Liver (tissue), 9 donors: ENCODE measurements around the gene ULK3. TPM values are rescaled to one million over a fixed set of nuclear protein-coding genes. Genes with fewer than 3 reads are reported as not detected.

Experiments used
- DNase-seq: peaks from one replicate; pipeline ENCODE4 v3.0.0-alpha.2; 2017; ENCODE audit warnings: low spot score
- H3K27ac ChIP-seq, 2 donors: one replicate each; pipeline ENCODE4 v1.7.0; 2013; ENCODE audit warnings: inconsistent platforms in 2 of 2, low read length in 2 of 2, control low read depth in 1 of 2, low read depth in 1 of 2, mild to moderate bottlenecking in 1 of 2
- H3K27me3 ChIP-seq, 4 donors: one replicate each; pipeline versions ENCODE4 v1.6.1 to v1.7.0; 2013; ENCODE audit warnings: low read length in 3 of 4, inconsistent platforms in 1 of 4, mild to moderate bottlenecking in 1 of 4, moderate library complexity in 1 of 4; ENCODE audit not compliant: control insufficient read depth in 4 of 4, insufficient read depth in 4 of 4
- H3K36me3 ChIP-seq, 4 donors: one replicate each; pipeline versions ENCODE4 v1.6.1 to v1.7.0; 2013; ENCODE audit warnings: low read length in 3 of 4, mild to moderate bottlenecking in 3 of 4, low read depth in 1 of 4, moderate library complexity in 1 of 4; ENCODE audit not compliant: control insufficient read depth in 4 of 4, insufficient read depth in 3 of 4
- H3K4me1 ChIP-seq, 4 donors: one replicate each; pipeline versions ENCODE4 v1.6.1 to v1.7.0; 2013; ENCODE audit warnings: low read length in 3 of 4, mild to moderate bottlenecking in 3 of 4, moderate library complexity in 1 of 4; ENCODE audit not compliant: control insufficient read depth in 4 of 4, insufficient read depth in 4 of 4
- H3K4me3 ChIP-seq, 3 donors: one replicate each; pipeline versions ENCODE4 v1.6.1 to v1.7.0; 2013; ENCODE audit warnings: low read length in 3 of 3, control low read depth in 1 of 3, low read depth in 1 of 3, mild to moderate bottlenecking in 1 of 3
- H3K9ac ChIP-seq, 2 donors: one replicate each; pipeline ENCODE4 v1.7.0; 2013; ENCODE audit warnings: low read length in 2 of 2, mild to moderate bottlenecking in 2 of 2, moderate library complexity in 2 of 2, control low read depth in 1 of 2, low read depth in 1 of 2
- H3K9me3 ChIP-seq, 4 donors: one replicate each; pipeline versions ENCODE4 v1.6.1 to v1.7.0; 2013; ENCODE audit warnings: low read length in 3 of 4; ENCODE audit not compliant: control insufficient read depth in 4 of 4
- CTCF ChIP-seq: fragments of 150-350 bp; IDR thresholded peaks from 2 replicates; pipeline ENCODE4 v1.5.1; 2017; ENCODE audit warnings: improper control_type of control experiment, low read depth, low read length; ENCODE audit not compliant: missing input control
- EGR1 ChIP-seq, 2 donors: IDR thresholded peaks; 2 replicates each; pipeline ENCODE4 v1.6.1; 2016 to 2018; ENCODE audit warnings: antibody characterized with exemption in 2 of 2, low read depth in 2 of 2
- FOXA1 ChIP-seq: IDR thresholded peaks from 2 replicates; pipeline ENCODE4 v1.6.1; 2016; ENCODE audit warnings: antibody characterized with exemption
- FOXA2 ChIP-seq: IDR thresholded peaks from 2 replicates; pipeline ENCODE4 v1.6.1; 2016; ENCODE audit warnings: antibody characterized with exemption
- GABPA ChIP-seq, 2 donors: IDR thresholded peaks in 1 of 2; conservative IDR thresholded peaks in 1 of 2; 2 replicates each; pipeline ENCODE4 v1.6.1; 2016; ENCODE audit warnings: antibody characterized with exemption in 2 of 2, mild to moderate bottlenecking in 1 of 2, moderate library complexity in 1 of 2
- HNF4A ChIP-seq, 2 donors: conservative IDR thresholded peaks; 2 replicates each; pipeline ENCODE4 v1.6.1; 2016; ENCODE audit warnings: antibody characterized with exemption in 2 of 2, mild to moderate bottlenecking in 2 of 2
- HNF4G ChIP-seq: IDR thresholded peaks from 2 replicates; pipeline ENCODE4 v1.6.1; 2016; ENCODE audit warnings: antibody characterized with exemption
- JUND ChIP-seq, 2 donors: IDR thresholded peaks; 2 replicates each; pipeline ENCODE4 v1.6.1; 2016; ENCODE audit warnings: antibody characterized with exemption in 2 of 2
- NR2F2 ChIP-seq: IDR thresholded peaks from 2 replicates; pipeline ENCODE4 v1.6.1; 2016; ENCODE audit warnings: antibody characterized with exemption
- RAD21 ChIP-seq, 2 donors: IDR thresholded peaks; 2 replicates each; pipeline ENCODE4 v1.6.1; 2016; ENCODE audit warnings: antibody characterized with exemption in 2 of 2, mild to moderate bottlenecking in 2 of 2
- RXRA ChIP-seq, 2 donors: IDR thresholded peaks; 2 replicates each; pipeline ENCODE4 v1.6.1; 2017 to 2018; ENCODE audit warnings: antibody characterized with exemption in 2 of 2, mild to moderate bottlenecking in 1 of 2
- SP1 ChIP-seq: IDR thresholded peaks from 2 replicates; pipeline ENCODE4 v1.6.1; 2018; ENCODE audit warnings: antibody characterized with exemption, mild to moderate bottlenecking
- TAF1 ChIP-seq: conservative IDR thresholded peaks from 2 replicates; pipeline ENCODE4 v1.6.1; 2016; ENCODE audit warnings: antibody characterized with exemption, mild to moderate bottlenecking
- YY1 ChIP-seq: IDR thresholded peaks from 2 replicates; pipeline ENCODE4 v1.6.1; 2016; ENCODE audit warnings: antibody characterized with exemption, mild to moderate bottlenecking
- WGBS: extraction: QIAGEN DNeasy Blood & Tissue Kit; methylation state at CpG from one replicate; pipeline ENCODE4 v1.1.7; 2013; 5-methylcytosine and 5-hydroxymethylcytosine counted together
- polyA plus RNA-seq, 2 donors: library from polyadenylated mRNA; stranded (reverse) in 1 of 2; unstranded in 1 of 2; fragments of 200-250 nt in 1 of 2; fragments of >200 nt in 1 of 2; fragmentation: Nextera tagmentation in 1 of 2; extraction: Ambion mirVana in 1 of 2; gene quantifications; one replicate each; pipeline versions ENCODE4 v1.2.1 to v1.2.3, GENCODE V29; 2013 to 2015
- total RNA-seq, 2 donors: library from RNA; depleted of rRNA; stranded (reverse); fragments of >200 nt; gene quantifications; one replicate each; pipeline ENCODE4 v1.2.3, GENCODE V29; 2014
- TF ChIP-seq, protein P1 (sequence below): IDR thresholded peaks from 2 replicates; pipeline ENCODE4 v1.6.1; 2016; ENCODE audit warnings: antibody characterized with exemption
- TF ChIP-seq, protein P2 (sequence below): IDR thresholded peaks from 2 replicates; pipeline ENCODE4 v1.6.1; 2016; ENCODE audit warnings: antibody characterized with exemption
- TF ChIP-seq, protein P3 (sequence below): IDR thresholded peaks from 2 replicates; pipeline ENCODE4 v1.6.1; 2016; ENCODE audit warnings: antibody characterized with exemption
- TF ChIP-seq, protein P4 (sequence below): IDR thresholded peaks from 2 replicates; pipeline ENCODE4 v1.6.1; 2016; ENCODE audit warnings: antibody characterized with exemption, mild to moderate bottlenecking
- donor health status: healthy.
- donor health status: healthy.
- donor health status: healthy.
- donor health status: healthy.
- donor health status: healthy.

Gene ULK3, protein sequence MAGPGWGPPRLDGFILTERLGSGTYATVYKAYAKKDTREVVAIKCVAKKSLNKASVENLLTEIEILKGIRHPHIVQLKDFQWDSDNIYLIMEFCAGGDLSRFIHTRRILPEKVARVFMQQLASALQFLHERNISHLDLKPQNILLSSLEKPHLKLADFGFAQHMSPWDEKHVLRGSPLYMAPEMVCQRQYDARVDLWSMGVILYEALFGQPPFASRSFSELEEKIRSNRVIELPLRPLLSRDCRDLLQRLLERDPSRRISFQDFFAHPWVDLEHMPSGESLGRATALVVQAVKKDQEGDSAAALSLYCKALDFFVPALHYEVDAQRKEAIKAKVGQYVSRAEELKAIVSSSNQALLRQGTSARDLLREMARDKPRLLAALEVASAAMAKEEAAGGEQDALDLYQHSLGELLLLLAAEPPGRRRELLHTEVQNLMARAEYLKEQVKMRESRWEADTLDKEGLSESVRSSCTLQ
- total RNA-seq (10 to 100 TPM; 15.4 to 35.5 TPM), polyA plus RNA-seq (10 to 100 TPM; 13.1 to 27.5 TPM)

DNA sequence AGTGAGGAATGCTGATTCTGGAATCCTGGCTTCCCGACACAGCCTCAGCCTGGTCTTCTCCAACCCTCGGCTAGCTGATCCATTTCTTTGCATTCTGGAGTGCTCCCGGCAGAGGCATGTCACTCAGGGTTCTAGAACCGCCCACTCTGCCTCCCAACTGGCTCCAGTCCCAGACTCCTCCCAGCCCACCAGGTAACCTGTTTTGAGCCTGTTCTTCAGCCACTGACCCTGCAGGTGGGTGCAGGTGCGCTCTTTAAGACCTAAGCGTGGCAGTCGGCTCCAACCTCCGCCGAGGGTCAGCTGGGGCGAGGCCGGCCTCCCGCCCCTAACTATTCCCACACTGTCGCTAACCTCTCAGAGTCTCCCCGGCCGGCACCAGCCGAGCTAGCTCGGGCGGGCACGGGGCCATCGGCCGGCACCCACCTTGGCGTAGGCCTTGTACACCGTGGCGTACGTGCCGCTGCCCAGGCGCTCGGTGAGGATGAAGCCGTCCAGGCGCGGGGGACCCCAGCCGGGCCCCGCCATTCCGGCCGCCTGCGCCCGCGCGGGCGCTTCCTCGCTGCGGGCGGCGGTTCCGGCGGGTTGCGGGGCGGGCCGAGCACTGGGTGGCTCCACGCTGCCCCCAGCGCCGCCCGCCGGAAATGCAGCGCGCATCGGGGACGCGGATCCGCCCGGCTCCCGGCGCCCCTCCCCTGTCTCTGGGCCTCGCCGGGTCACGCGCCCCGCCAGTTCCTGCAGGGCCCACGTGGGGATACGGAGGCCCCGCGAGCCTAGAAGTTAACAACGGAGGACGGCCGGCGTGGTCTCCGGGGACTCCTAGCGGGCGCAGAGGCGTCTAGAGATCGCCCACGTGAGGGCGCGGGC, at the start of gene ULK3:
ULK3 (minus strand) TSS at position 576 of the 864 bp plus-strand sequence; CDS start at position 525, 51 bp downstream.
- Histone ChIP-seq H3K27me3 (no peaks in the 10 kb centered on the region), H3K36me3 (peaks cover 2 to 21% (median 7%) of the 10 kb centered on the region in 4 donors), H3K9me3 (no peaks in the 10 kb centered on the region), H3K27ac (peak within 1 kb of the TSS; percentile 66 to 78), H3K4me1 (peaks cover 3 to 18% (median 11%) of the 10 kb centered on the region in 4 donors), H3K9ac (peak within 1 kb of the TSS; percentile 19 to 39), H3K4me3 (peak within 1 kb of the TSS; percentile 74 to 77 (median 74))
- DNase-seq: peak; percentile 94
- WGBS: 1% methylated on average over 84 of the region's 84 CpGs
- TF ChIP-seq, protein P1, sequence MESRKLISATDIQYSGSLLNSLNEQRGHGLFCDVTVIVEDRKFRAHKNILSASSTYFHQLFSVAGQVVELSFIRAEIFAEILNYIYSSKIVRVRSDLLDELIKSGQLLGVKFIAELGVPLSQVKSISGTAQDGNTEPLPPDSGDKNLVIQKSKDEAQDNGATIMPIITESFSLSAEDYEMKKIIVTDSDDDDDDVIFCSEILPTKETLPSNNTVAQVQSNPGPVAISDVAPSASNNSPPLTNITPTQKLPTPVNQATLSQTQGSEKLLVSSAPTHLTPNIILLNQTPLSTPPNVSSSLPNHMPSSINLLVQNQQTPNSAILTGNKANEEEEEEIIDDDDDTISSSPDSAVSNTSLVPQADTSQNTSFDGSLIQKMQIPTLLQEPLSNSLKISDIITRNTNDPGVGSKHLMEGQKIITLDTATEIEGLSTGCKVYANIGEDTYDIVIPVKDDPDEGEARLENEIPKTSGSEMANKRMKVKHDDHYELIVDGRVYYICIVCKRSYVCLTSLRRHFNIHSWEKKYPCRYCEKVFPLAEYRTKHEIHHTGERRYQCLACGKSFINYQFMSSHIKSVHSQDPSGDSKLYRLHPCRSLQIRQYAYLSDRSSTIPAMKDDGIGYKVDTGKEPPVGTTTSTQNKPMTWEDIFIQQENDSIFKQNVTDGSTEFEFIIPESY: no peak
- peak in 1 of 2 donors; percentile 74 for TF ChIP-seq GABPA (IDR thresholded peaks at IDR 0.05 in 1 of 2, conservative IDR thresholded peaks at IDR 0.05 in 1 of 2)
- peak in 1 of 2 donors; percentile 36 for TF ChIP-seq RAD21 (IDR thresholded peaks at IDR 0.05)
- no peak for TF ChIP-seq HNF4A (conservative IDR thresholded peaks at IDR 0.05)
- no peak for TF ChIP-seq JUND (IDR thresholded peaks at IDR 0.05)
- TF ChIP-seq FOXA2: no peak
- peak; percentile 85 for TF ChIP-seq CTCF
- TF ChIP-seq YY1: no peak
- no peak for TF ChIP-seq HNF4G
- TF ChIP-seq TAF1: no peak
- TF ChIP-seq FOXA1: no peak
- no peak for TF ChIP-seq NR2F2
- no peak for TF ChIP-seq RXRA (IDR thresholded peaks at IDR 0.05)
- TF ChIP-seq SP1: no peak
- no peak for TF ChIP-seq EGR1 (IDR thresholded peaks at IDR 0.05; ENCODE audit: low read depth in 2 of 2)
- TF ChIP-seq, protein P2, sequence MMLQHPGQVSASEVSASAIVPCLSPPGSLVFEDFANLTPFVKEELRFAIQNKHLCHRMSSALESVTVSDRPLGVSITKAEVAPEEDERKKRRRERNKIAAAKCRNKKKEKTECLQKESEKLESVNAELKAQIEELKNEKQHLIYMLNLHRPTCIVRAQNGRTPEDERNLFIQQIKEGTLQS: no peak

DNA sequence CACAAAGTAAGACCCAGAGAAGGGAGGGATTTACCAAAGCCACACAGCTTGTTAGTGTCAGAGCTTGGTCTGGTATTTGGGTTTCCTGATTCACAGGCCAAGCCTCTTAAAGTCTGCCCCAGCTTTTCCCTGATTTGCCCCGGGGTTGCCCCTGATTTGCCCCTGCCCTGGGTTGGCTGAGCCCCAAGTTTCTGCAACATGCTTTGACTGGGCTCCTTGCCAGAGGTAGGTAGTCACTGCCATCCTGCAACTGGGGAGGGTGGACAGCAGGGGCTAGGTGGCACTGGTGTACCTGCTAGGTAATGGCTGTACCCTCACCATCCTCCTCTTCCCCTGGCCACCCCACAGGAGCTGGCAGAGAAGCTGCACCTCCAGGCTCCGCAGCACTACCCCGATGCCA, 49.4 kb upstream of the ULK3 start:
- Histone ChIP-seq H3K27me3 (no peaks in the 10 kb centered on the region), H3K27ac (no peak overlapping the region), H3K36me3 (peaks cover 2 to 20% (median 7%) of the 10 kb centered on the region in 4 donors), H3K4me1 (peaks cover 7 to 30% (median 21%) of the 10 kb centered on the region in 4 donors), H3K9me3 (no peaks in the 10 kb centered on the region), H3K4me3 (no peak overlapping the region), H3K9ac (no peak overlapping the region)
- DNase-seq: no peak
- 38% methylated on average over 3 of the region's 3 CpGs for WGBS
- TF ChIP-seq SP1 (peak; percentile 55), JUND (IDR thresholded peaks at IDR 0.05) (no peak), GABPA (IDR thresholded peaks at IDR 0.05 in 1 of 2, conservative IDR thresholded peaks at IDR 0.05 in 1 of 2) (no peak), FOXA1 (no peak), HNF4A (conservative IDR thresholded peaks at IDR 0.05) (peak; percentile 38 to 55), YY1 (no peak), EGR1 (IDR thresholded peaks at IDR 0.05; ENCODE audit: low read depth in 2 of 2) (no peak), TAF1 (no peak), FOXA2 (no peak), RAD21 (IDR thresholded peaks at IDR 0.05) (peak in 1 of 2 donors; percentile 48), HNF4G (no peak), CTCF (peak; percentile 23)
- TF ChIP-seq, protein P3, sequence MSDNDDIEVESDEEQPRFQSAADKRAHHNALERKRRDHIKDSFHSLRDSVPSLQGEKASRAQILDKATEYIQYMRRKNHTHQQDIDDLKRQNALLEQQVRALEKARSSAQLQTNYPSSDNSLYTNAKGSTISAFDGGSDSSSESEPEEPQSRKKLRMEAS: no peak
- TF ChIP-seq, protein P4, sequence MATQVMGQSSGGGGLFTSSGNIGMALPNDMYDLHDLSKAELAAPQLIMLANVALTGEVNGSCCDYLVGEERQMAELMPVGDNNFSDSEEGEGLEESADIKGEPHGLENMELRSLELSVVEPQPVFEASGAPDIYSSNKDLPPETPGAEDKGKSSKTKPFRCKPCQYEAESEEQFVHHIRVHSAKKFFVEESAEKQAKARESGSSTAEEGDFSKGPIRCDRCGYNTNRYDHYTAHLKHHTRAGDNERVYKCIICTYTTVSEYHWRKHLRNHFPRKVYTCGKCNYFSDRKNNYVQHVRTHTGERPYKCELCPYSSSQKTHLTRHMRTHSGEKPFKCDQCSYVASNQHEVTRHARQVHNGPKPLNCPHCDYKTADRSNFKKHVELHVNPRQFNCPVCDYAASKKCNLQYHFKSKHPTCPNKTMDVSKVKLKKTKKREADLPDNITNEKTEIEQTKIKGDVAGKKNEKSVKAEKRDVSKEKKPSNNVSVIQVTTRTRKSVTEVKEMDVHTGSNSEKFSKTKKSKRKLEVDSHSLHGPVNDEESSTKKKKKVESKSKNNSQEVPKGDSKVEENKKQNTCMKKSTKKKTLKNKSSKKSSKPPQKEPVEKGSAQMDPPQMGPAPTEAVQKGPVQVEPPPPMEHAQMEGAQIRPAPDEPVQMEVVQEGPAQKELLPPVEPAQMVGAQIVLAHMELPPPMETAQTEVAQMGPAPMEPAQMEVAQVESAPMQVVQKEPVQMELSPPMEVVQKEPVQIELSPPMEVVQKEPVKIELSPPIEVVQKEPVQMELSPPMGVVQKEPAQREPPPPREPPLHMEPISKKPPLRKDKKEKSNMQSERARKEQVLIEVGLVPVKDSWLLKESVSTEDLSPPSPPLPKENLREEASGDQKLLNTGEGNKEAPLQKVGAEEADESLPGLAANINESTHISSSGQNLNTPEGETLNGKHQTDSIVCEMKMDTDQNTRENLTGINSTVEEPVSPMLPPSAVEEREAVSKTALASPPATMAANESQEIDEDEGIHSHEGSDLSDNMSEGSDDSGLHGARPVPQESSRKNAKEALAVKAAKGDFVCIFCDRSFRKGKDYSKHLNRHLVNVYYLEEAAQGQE: peak; percentile 45
